ENCODE results near the gene POLR2L. TPM values are rescaled to one million over a fixed set of nuclear protein-coding genes. Genes with fewer than 3 reads are reported as not detected.

Gene POLR2L
- 100 to 1,000 TPM; 127 to 140 TPM for total RNA-seq

DNA sequence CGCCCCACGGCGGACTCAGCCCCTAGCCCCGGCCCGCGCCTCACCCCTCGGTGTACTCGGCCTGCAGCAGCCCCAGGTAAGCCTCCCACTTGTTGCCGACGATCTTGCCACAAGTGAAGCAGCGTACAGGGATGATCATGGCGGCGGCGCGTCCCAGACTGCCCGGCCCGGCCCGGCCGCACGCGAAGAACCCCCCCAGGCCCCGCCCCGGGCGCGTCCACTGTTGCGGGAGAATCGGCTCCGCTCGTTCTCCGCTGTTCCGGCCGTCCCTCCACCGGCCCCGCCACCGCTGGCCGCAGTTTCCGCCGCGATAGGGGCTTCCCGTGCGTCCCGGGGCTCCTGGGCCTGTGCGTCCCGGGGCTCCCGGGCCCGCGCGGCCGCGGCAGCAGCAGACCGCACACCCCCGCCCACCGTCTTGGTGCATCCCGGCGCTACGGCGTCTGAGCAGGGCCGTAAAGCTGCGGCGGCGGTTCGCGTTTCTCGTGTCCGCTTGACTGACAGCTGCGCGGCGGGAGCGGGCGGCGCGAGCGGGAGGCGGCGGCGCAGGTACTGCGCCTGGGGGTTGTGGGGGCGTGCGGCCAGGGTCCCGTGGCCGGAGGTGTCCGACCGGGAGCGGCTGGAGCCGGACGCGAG, at the start of gene POLR2L, which contains the start of gene TSPAN4:
Gene POLR2L (minus strand): TSS at position 160 of the 633 bp plus-strand sequence. CDS start 21 bp downstream, at position 139.
Gene TSPAN4 (plus strand): TSS at position 483 of the 633 bp plus-strand sequence. CDS start 7,453 bp downstream, outside the sequence.
- H3K27me3 Mint-ChIP-seq (ENCODE audit: low read depth) = no peaks in the 10 kb centered on the region
- peaks cover 14% of the 10 kb centered on the region for H3K36me3 Mint-ChIP-seq (ENCODE audit: low read depth)
- H3K4me3 Mint-ChIP-seq = peak within 1 kb of the TSS; percentile 88
- peak; percentile 75 for ATAC-seq
- H3K4me1 Mint-ChIP-seq (ENCODE audit: low read depth) = peaks cover 28% of the 10 kb centered on the region
- H3K27ac Mint-ChIP-seq = peak within 1 kb of the TSS; percentile 86
- peak; percentile 92 for DNase-seq
- ChIA-PET CTCF (interaction anchor here (1.3 to 2.2 kb wide), 5 partner anchors 10 to 209 kb away, joined by 4 to 7 read pairs (median 5); partner anchors contain the start of genes CD151 and CRACR2B), POLR2A (interaction anchor here (0.7 to 1.8 kb wide), 8 partner anchors 8 to 68 kb away, joined by 3 to 11 read pairs (median 4); partner anchors contain the start of genes CD151, CHID1, CRACR2B and PNPLA2)
- H3K9me3 Mint-ChIP-seq (ENCODE audit: insufficient read depth) = no peaks in the 10 kb centered on the region

GRCh38 chr11:890794-891540, 48.6 kb upstream of the POLR2L start:
- H3K4me1 Mint-ChIP-seq (ENCODE audit: low read depth) = peaks cover 3% of the 10 kb centered on the region
- ChIA-PET POLR2A (no interaction called here), CTCF (no interaction called here)
- ATAC-seq = no peak
- no peaks in the 10 kb centered on the region for H3K27me3 Mint-ChIP-seq (ENCODE audit: low read depth)
- no peak for DNase-seq
- H3K36me3 Mint-ChIP-seq (ENCODE audit: low read depth) = peaks cover 6% of the 10 kb centered on the region
- H3K9me3 Mint-ChIP-seq (ENCODE audit: insufficient read depth) = no peaks in the 10 kb centered on the region
- H3K4me3 Mint-ChIP-seq = no peak overlapping the region
- H3K27ac Mint-ChIP-seq = no peak overlapping the region

DNA sequence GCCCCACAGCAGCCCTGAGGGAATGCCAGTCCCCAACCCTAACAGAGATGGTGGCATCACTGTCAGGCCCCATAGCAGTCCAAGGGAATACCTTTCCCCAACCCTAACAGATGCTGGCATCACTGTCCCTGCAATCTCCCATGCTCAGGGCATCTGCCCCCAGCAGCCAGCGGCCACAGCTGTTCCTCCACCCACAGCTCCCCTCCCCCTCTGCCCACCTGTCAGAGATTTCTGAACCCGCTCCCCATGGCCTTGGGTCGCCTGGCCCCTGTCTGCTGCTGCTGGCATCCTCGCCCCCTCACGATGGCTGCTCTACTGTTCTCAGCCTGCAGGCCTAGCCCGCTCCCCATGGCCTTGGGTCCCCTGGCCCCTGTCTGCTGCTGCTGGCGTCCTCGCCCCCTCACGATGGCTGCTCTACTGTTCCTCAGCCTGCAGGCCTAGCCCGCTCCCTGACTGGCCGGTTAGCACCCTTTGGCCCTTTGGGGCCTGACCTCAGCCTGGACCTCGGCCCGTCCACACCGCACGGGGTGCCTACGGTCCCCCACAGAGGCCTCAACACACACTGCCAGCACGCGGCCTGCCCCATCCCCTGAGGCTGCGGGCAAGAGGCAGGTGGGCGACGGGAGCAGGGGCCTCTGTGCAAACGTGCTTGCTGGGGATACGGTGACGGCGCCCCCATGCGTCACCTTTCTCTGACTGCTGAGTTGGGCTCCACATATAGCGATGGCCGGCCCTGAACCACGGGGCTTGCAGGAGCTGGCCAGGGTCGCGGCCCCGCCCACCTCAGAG, 47.6 kb upstream of the POLR2L start:
- peaks cover 6% of the 10 kb centered on the region for H3K36me3 Mint-ChIP-seq (ENCODE audit: low read depth)
- CTCF ChIA-PET = no interaction called here
- H3K27me3 Mint-ChIP-seq (ENCODE audit: low read depth) = no peaks in the 10 kb centered on the region
- H3K9me3 Mint-ChIP-seq (ENCODE audit: insufficient read depth) = no peaks in the 10 kb centered on the region
- POLR2A ChIA-PET = no interaction called here
- peaks cover 3% of the 10 kb centered on the region for H3K4me1 Mint-ChIP-seq (ENCODE audit: low read depth)
- no peak overlapping the region for H3K4me3 Mint-ChIP-seq
- peak overlapping the region; percentile 43 for H3K27ac Mint-ChIP-seq
- ATAC-seq = no peak
- DNase-seq = no peak

DNA sequence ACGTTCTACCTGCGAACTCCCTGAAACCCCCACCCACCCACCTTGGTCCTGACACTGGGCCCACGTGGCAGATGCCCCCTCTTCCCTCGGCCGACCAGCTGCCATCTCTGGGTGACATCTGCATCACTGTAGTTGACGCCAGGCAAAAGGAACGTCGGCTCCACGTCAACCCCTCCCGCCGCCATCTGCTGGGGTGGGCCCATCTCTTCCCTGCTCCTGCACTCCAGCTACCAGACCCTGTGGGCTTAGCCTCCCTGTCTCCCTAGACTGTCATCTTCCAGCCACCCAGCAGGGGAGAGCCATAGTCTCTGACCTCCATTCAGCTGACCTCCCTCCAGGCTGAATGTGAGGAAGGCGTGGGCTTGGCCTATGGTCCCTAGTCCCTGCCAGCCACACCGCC, 46.9 kb upstream of the POLR2L start:
- no peak overlapping the region for H3K27ac Mint-ChIP-seq
- DNase-seq (no peak), ATAC-seq (no peak)
- ChIA-PET CTCF (no interaction called here), POLR2A (no interaction called here)
- peaks cover 3% of the 10 kb centered on the region for H3K4me1 Mint-ChIP-seq (ENCODE audit: low read depth)
- no peak overlapping the region for H3K4me3 Mint-ChIP-seq
- peaks cover 6% of the 10 kb centered on the region for H3K36me3 Mint-ChIP-seq (ENCODE audit: low read depth)
- H3K9me3 Mint-ChIP-seq (ENCODE audit: insufficient read depth) = no peaks in the 10 kb centered on the region
- no peaks in the 10 kb centered on the region for H3K27me3 Mint-ChIP-seq (ENCODE audit: low read depth)

DNA sequence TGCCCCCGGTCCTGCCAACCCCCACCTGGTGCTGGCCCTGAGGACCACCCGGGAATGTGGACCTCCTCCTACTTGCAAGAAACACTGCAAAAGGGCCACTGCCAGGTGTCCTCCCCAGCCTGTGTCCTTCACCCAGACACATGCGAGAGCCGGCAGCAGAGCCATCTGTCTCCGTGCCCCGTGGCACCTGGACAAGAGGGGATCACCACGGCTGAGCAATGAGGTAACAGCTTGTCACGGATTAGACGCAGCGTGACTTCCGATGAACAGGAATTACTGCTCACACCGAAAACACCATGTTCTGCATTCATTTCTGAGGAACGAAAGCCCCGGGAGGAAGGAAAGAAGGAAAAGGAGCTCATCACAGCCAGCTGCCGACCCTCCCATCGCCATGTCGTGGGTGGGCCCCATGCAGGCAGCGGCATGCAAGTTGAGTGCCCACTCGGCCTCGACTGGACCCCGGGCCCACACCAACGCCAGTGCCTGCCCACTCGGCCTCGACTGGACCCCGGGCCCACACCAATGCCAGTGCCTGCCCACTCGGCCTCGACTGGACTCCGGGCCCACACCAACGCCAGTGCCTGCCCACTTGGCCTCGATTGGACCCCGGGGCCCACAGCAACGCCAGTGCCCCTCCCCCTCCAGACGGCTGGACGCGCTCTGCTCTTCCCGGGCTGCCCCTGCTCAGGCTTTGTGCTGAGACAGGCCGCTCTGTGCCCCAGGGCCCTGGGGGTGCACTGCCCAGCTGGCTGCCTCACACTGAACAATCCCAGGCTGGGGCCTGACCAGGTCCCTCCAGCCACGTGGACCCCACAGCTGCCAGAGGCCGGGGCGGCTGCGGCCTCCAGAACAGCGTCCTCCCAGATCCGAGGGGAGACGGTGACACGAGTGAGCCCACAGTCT, 46.2 kb upstream of the POLR2L start:
- ATAC-seq (no peak), DNase-seq (no peak)
- H3K36me3 Mint-ChIP-seq (ENCODE audit: low read depth) = peaks cover 6% of the 10 kb centered on the region
- H3K27ac Mint-ChIP-seq = no peak overlapping the region
- no peaks in the 10 kb centered on the region for H3K27me3 Mint-ChIP-seq (ENCODE audit: low read depth)
- CTCF ChIA-PET = no interaction called here
- H3K4me3 Mint-ChIP-seq = no peak overlapping the region
- POLR2A ChIA-PET = no interaction called here
- peaks cover 3% of the 10 kb centered on the region for H3K4me1 Mint-ChIP-seq (ENCODE audit: low read depth)
- no peaks in the 10 kb centered on the region for H3K9me3 Mint-ChIP-seq (ENCODE audit: insufficient read depth)

DNA sequence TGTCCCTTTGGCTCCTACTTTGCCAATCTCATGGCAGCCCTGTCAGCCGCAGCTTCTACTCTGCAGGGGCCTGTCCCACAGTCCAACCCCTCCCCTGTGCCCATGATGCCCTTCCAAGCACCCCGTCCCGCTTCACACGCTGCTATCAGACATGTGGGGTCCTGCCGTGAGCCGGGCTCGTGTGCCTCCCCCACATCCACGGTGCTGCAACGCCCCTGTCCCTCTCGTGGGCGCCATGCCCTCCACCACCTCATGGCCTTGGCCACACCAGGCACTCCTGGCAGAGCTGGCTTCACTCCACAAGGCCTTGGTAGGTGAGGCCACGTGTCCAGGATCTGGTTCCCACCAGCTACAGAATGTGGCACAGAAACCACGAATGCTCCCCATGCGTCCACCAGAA, 45.3 kb upstream of the POLR2L start:
- Mint-ChIP-seq H3K36me3 (ENCODE audit: low read depth) (peaks cover 6% of the 10 kb centered on the region), H3K4me3 (no peak overlapping the region), H3K27ac (peak overlapping the region; percentile 11), H3K9me3 (ENCODE audit: insufficient read depth) (no peaks in the 10 kb centered on the region), H3K4me1 (ENCODE audit: low read depth) (peaks cover 3% of the 10 kb centered on the region), H3K27me3 (ENCODE audit: low read depth) (no peaks in the 10 kb centered on the region)
- CTCF ChIA-PET = no interaction called here
- no peak for ATAC-seq
- POLR2A ChIA-PET = no interaction called here
- no peak for DNase-seq

DNA sequence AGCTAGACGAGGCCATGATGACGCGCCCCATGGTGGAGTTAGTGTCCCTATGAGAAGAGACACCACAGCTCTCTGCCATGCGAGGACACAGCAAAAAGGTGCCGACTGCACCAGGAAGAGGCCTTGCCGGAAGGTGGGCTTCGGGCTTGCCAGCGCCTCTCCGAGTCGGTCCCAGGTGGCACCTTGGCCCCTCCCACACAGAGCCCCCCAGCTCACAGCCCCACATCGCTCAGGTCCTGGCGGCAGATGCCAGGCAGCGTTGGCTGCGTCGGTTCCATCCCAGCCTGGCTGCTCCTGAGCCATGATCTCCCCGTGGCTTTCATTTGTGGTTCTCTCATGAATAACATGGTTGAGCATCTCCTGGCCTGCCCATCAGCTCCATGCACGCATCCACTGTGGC, 44.2 kb upstream of the POLR2L start:
- CTCF ChIA-PET = no interaction called here
- ATAC-seq = no peak
- Mint-ChIP-seq H3K9me3 (ENCODE audit: insufficient read depth) (no peaks in the 10 kb centered on the region), H3K4me3 (no peak overlapping the region), H3K36me3 (ENCODE audit: low read depth) (peaks cover 6% of the 10 kb centered on the region), H3K4me1 (ENCODE audit: low read depth) (peaks cover 3% of the 10 kb centered on the region), H3K27me3 (ENCODE audit: low read depth) (no peaks in the 10 kb centered on the region), H3K27ac (no peak overlapping the region)
- POLR2A ChIA-PET = no interaction called here
- DNase-seq = no peak

DNA sequence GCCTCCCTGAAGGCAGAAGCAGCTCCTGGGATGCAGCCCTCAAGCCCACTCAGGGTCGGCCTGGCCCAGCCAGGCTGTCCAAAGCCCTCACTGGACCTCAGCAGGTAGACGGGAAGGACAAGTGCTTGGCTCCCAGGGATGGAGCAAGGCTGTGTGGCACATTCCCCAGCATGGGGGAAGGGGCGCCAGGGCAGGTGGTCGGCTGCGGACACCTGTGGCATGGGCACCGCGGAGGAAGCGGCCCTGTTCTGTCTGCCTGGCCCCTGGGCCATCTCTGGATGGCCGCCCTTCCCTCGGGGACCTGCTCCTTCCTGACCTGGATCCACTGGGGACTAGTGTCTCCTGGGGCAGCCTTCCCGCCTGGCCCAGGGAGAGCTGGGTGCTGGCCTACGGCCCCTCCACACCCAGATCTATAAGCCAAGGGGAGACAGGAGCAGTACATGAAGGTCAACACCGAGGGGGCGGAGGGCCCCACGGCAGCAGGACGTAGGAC, 42.3 kb upstream of the POLR2L start:
- Mint-ChIP-seq H3K27me3 (ENCODE audit: low read depth) (no peaks in the 10 kb centered on the region), H3K9me3 (ENCODE audit: insufficient read depth) (no peaks in the 10 kb centered on the region), H3K4me1 (ENCODE audit: low read depth) (no peaks in the 10 kb centered on the region), H3K36me3 (ENCODE audit: low read depth) (peaks cover 6% of the 10 kb centered on the region), H3K27ac (no peak overlapping the region), H3K4me3 (no peak overlapping the region)
- POLR2A ChIA-PET = no interaction called here
- DNase-seq = no peak
- CTCF ChIA-PET = no interaction called here
- ATAC-seq = no peak

DNA sequence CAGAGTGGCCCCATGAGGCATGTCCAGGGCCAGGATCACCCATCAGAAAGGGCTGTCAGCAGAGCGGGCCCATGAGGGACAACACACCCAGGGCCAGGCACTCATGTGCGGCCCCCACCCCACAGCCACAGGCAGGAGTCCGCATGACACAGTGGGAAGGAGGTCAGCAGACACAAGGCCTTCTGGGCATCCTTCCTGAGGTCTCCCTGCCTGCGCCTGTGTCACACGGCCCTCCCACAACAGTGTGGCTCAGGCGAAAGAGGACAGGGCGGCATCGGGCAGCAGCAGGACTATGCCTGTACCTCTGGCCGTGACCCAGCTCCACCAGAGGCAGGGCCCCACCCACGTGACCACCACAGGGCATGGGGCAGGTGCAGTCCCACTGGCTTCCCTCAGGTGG, 41.2 kb upstream of the POLR2L start:
- H3K4me1 Mint-ChIP-seq (ENCODE audit: low read depth) = no peaks in the 10 kb centered on the region
- no peak overlapping the region for H3K4me3 Mint-ChIP-seq
- peak overlapping the region; percentile 20 for H3K27ac Mint-ChIP-seq
- CTCF ChIA-PET = no interaction called here
- POLR2A ChIA-PET = no interaction called here
- no peaks in the 10 kb centered on the region for H3K9me3 Mint-ChIP-seq (ENCODE audit: insufficient read depth)
- ATAC-seq (no peak), DNase-seq (no peak)
- H3K36me3 Mint-ChIP-seq (ENCODE audit: low read depth) = peaks cover 6% of the 10 kb centered on the region
- H3K27me3 Mint-ChIP-seq (ENCODE audit: low read depth) = no peaks in the 10 kb centered on the region

- Mint-ChIP-seq H3K27me3 (ENCODE audit: low read depth) (no peaks in the 10 kb centered on the region), H3K4me3 (no peak overlapping the region), H3K9me3 (ENCODE audit: insufficient read depth) (no peaks in the 10 kb centered on the region), H3K27ac (no peak overlapping the region), H3K36me3 (ENCODE audit: low read depth) (peaks cover 6% of the 10 kb centered on the region), H3K4me1 (ENCODE audit: low read depth) (no peaks in the 10 kb centered on the region)
- DNase-seq = no peak
- POLR2A ChIA-PET = no interaction called here
- CTCF ChIA-PET = no interaction called here
- no peak for ATAC-seq
These were observed 40.3 kb upstream of the POLR2L start for GRCh38 chr11:882596-882995.

GRCh38 chr11:880447-880846, 38.1 kb upstream of the POLR2L start:
- Mint-ChIP-seq H3K9me3 (ENCODE audit: insufficient read depth) (no peaks in the 10 kb centered on the region), H3K4me1 (ENCODE audit: low read depth) (no peaks in the 10 kb centered on the region), H3K27ac (no peak overlapping the region), H3K4me3 (no peak overlapping the region), H3K27me3 (ENCODE audit: low read depth) (no peaks in the 10 kb centered on the region), H3K36me3 (ENCODE audit: low read depth) (no peaks in the 10 kb centered on the region)
- ATAC-seq (no peak), DNase-seq (no peak)
- ChIA-PET POLR2A (no interaction called here), CTCF (no interaction called here)

Measured in activated CD8-positive, alpha-beta T cell treated with anti-CD3 and anti-CD28 coated beads, Interleukin-2, amount 10 ng/mL, durations not matched to agents 7 days and 5 days (primary cell).